ENCODE measurements around the gene BCKDK. TPM values are rescaled to one million over a fixed set of nuclear protein-coding genes. Genes with fewer than 3 reads are reported as not detected.

The BCKDK gene
- total and polyA plus RNA-seq, 12 donors = 26.1 to 90.9 (median 71.4) TPM

GRCh38 chr16:31147574-31147973 lies 39.4 kb downstream of the BCKDK start:
- H3K9me3 ChIP-seq = no peaks in the 10 kb centered on the region
- TF ChIP-seq CTCF (IDR thresholded peaks at IDR 0.05) = no peak
- peaks cover 0 to 22% (median 3%) of the 10 kb centered on the region in 9 donors for H3K4me1 ChIP-seq
- no peak overlapping the region for H3K4me3 ChIP-seq
- no peaks in the 10 kb centered on the region for H3K36me3 ChIP-seq
- no peak for ATAC-seq
- intact Hi-C loops (cut with DNase I) = loop anchor here in 4 of 10 donors (10.0 kb wide), 2 partner anchors 153 to 163 kb away; partner anchors contain the start of gene HSD3B7 (in 2 of the 4)
- WGBS, 2 donors = 92 to 93% methylated on average over 3 of the region's 3 CpGs
- H3K27ac ChIP-seq = no peak overlapping the region
- peaks cover 0 to 25% (median 13%) of the 10 kb centered on the region in 7 donors for H3K27me3 ChIP-seq
- no peak for DNase-seq

GRCh38 chr16:31148281-31148728 lies 40.1 kb downstream of the BCKDK start:
- peaks cover 0 to 25% (median 13%) of the 10 kb centered on the region in 7 donors for H3K27me3 ChIP-seq
- 9 to 15% methylated on average over 40 of the region's 40 CpGs for WGBS, 2 donors
- no peaks in the 10 kb centered on the region for H3K36me3 ChIP-seq
- ATAC-seq = peak in 3 of 8 donors; percentile 18 to 20 (median 20)
- no peak for DNase-seq
- H3K4me3 ChIP-seq = peak overlapping the region in 1 of 10 donors; percentile 11
- H3K27ac ChIP-seq = no peak overlapping the region
- TF ChIP-seq CTCF (IDR thresholded peaks at IDR 0.05) = no peak
- H3K9me3 ChIP-seq = no peaks in the 10 kb centered on the region
- intact Hi-C loops (cut with DNase I) = loop anchor here in 4 of 10 donors (10.0 kb wide), 2 partner anchors 154 to 164 kb away; partner anchors contain the start of gene HSD3B7 (in 2 of the 4)
- H3K4me1 ChIP-seq = peaks cover 0 to 15% (median 0%) of the 10 kb centered on the region in 9 donors

GRCh38 chr16:31148896-31149295 lies 40.7 kb downstream of the BCKDK start:
- peaks cover 0 to 25% (median 13%) of the 10 kb centered on the region in 7 donors for H3K27me3 ChIP-seq
- peak overlapping the region in 1 of 10 donors; percentile 16 for H3K4me3 ChIP-seq
- ATAC-seq = no peak
- WGBS, 2 donors = 72 to 77% methylated on average over 25 of the region's 25 CpGs
- no peak for TF ChIP-seq CTCF (IDR thresholded peaks at IDR 0.05)
- DNase-seq = no peak
- peak overlapping the region in 1 of 10 donors; percentile 64 for H3K27ac ChIP-seq
- no peaks in the 10 kb centered on the region for H3K9me3 ChIP-seq
- intact Hi-C loops (cut with DNase I) = loop anchor here in 4 of 10 donors (10.0 kb wide), 2 partner anchors 154 to 164 kb away; partner anchors contain the start of gene HSD3B7 (in 2 of the 4)
- H3K36me3 ChIP-seq = no peaks in the 10 kb centered on the region
- H3K4me1 ChIP-seq = peaks cover 0 to 15% (median 0%) of the 10 kb centered on the region in 9 donors

- TF ChIP-seq CTCF (IDR thresholded peaks at IDR 0.05) = no peak
- Histone ChIP-seq H3K36me3 (no peaks in the 10 kb centered on the region), H3K4me3 (peak overlapping the region in 1 of 10 donors; percentile 16), H3K4me1 (peaks cover 0 to 15% (median 0%) of the 10 kb centered on the region in 9 donors), H3K27ac (peak overlapping the region in 1 of 10 donors; percentile 64), H3K27me3 (peaks cover 0 to 25% (median 13%) of the 10 kb centered on the region in 7 donors), H3K9me3 (no peaks in the 10 kb centered on the region)
- ATAC-seq (peak in 6 of 8 donors; percentile 28 to 54 (median 43)), DNase-seq (no peak)
- intact Hi-C loops (cut with DNase I) = loop anchor here in 4 of 10 donors (10.0 kb wide), 2 partner anchors 155 to 165 kb away; partner anchors contain the start of gene HSD3B7 (in 2 of the 4)
- 61 to 74% methylated on average over 5 of the region's 5 CpGs for WGBS, 2 donors
Observed at GRCh38 chr16:31149332-31149731, 41.1 kb downstream of the BCKDK start.

All from heart right ventricle (tissue), 16 donors.